IPS-18a (cell line): ENCODE measurements around the gene AGFG1.

Experiments used
- H3K27ac ChIP-seq: one replicate; pipeline ENCODE4 v1.5.1; 2013; ENCODE audit warnings: low read length
- H3K27me3 ChIP-seq: one replicate; pipeline ENCODE4 v1.6.1; 2013; ENCODE audit warnings: mild to moderate bottlenecking, low read length; ENCODE audit not compliant: control insufficient read depth, insufficient read depth
- H3K36me3 ChIP-seq: one replicate; pipeline ENCODE4 v1.6.1; 2013; ENCODE audit warnings: low read depth, low read length; ENCODE audit not compliant: control insufficient read depth
- H3K4me1 ChIP-seq: one replicate; pipeline ENCODE4 v1.6.1; 2013; ENCODE audit warnings: low read depth, low read length; ENCODE audit not compliant: control insufficient read depth
- H3K4me3 ChIP-seq: one replicate; pipeline ENCODE4 v1.5.1; 2013; ENCODE audit warnings: low read length
- H3K9ac ChIP-seq: one replicate; pipeline ENCODE4 v1.6.1; 2013; ENCODE audit warnings: mild to moderate bottlenecking, low read length, moderate library complexity
- H3K9me3 ChIP-seq: one replicate; pipeline ENCODE4 v1.6.1; 2013; ENCODE audit warnings: low read depth, low read length; ENCODE audit not compliant: control insufficient read depth

AGFG1 gene

DNA sequence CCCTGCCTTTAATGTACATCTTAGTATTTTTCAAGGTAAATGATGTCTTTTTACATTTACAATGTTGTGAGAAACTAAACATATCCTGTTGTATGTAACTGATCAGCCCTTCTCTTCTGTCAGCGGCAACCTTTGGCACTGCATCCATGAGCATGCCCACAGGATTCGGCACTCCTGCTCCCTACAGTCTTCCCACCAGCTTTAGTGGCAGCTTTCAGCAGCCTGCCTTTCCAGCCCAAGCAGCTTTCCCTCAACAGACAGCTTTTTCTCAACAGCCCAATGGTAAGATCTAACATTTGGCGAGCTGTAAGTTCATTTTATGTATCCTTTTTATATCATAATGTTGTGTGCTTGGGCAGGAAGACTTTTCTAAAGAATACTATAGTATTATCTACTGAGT is 79.9 kb downstream of the AGFG1 start:
- Histone ChIP-seq H3K4me1 (no peaks in the 10 kb centered on the region), H3K9ac (no peak overlapping the region), H3K36me3 (peaks cover 61% of the 10 kb centered on the region), H3K27ac (no peak overlapping the region), H3K4me3 (no peak overlapping the region), H3K9me3 (no peaks in the 10 kb centered on the region), H3K27me3 (no peaks in the 10 kb centered on the region)

DNA sequence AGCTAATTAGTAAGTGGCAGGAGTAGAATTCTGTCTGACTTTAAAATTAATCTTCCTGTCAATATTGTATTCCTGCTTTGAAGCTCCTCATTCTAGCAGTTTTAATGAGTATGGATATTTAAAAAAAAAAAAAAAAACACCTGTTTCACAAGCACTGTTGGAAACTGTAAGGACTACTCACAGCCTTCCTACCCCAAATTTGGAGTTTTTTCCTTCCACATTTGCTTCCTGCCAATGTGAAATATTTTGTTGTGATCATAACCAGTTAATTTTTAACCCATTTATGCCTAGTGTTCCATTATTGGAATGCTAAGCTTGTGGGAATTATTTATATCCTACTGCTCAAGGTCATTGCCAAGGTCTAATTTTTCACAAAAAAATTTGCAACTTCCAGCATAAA is 90.6 kb downstream of the AGFG1 start:
- no peaks in the 10 kb centered on the region for H3K4me1 ChIP-seq
- no peak overlapping the region for H3K9ac ChIP-seq
- H3K27me3 ChIP-seq = no peaks in the 10 kb centered on the region
- no peaks in the 10 kb centered on the region for H3K36me3 ChIP-seq
- no peak overlapping the region for H3K27ac ChIP-seq
- H3K4me3 ChIP-seq = no peak overlapping the region
- H3K9me3 ChIP-seq = no peaks in the 10 kb centered on the region

DNA sequence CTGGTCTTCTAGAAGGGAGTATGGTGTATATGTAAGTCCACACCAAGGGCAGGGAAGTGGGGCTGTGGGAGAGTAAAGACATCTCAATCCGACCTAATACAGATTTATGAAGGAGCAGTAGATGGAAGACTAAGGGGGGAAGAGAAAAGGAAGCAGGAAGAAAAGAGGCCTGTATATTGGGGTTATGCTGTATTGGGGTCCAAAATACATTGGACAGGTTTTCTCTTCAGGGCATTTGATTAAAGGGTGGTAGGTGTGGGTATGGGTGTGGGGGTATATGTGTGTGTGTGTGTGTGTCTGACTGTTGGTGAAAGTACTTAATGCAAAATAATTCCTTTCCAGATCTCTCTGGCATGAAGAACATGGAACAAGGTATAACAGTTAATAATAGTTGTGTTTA is 93.1 kb downstream of the AGFG1 start:
- no peaks in the 10 kb centered on the region for H3K36me3 ChIP-seq
- H3K9ac ChIP-seq = no peak overlapping the region
- no peak overlapping the region for H3K4me3 ChIP-seq
- H3K9me3 ChIP-seq = no peaks in the 10 kb centered on the region
- no peaks in the 10 kb centered on the region for H3K4me1 ChIP-seq
- no peak overlapping the region for H3K27ac ChIP-seq
- H3K27me3 ChIP-seq = no peaks in the 10 kb centered on the region

DNA sequence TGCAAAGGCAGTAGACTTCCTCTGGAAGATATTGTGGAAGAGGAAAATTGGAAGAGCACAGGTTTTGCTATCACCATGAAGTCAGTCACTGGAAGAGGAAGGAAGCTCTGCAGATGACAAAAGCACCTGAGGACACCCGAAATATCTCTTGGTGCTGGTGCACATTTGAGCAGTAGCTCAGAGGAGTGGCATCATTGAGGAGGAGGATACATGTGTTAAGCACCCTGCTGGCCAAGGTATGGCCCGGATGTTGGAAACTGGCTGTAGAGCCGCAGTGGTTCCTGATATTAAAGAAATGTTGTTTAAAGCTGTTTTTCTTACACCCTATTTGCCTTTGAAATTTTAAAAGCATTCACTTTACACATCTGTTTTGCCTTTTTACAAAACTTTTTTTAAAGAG is 94.1 kb downstream of the AGFG1 start:
- Histone ChIP-seq H3K4me1 (no peaks in the 10 kb centered on the region), H3K9ac (no peak overlapping the region), H3K36me3 (no peaks in the 10 kb centered on the region), H3K9me3 (no peaks in the 10 kb centered on the region), H3K27ac (no peak overlapping the region), H3K27me3 (no peaks in the 10 kb centered on the region), H3K4me3 (no peak overlapping the region)

DNA sequence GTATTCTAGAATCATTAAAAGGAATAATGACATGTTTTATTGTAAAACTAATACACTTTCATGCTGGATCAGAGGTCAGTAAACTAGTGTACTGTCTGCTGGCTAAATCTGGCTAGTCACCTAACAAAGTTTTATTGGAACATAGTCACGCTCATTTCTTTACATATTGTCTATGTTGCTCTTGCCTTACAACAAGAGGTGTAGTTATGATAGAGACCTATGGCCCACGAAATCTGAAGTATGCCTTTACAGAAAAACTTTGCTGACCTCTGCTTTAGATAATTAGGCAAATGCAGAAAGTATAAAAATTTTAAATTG is 96.9 kb downstream of the AGFG1 start:
- Histone ChIP-seq H3K4me3 (no peak overlapping the region), H3K4me1 (no peaks in the 10 kb centered on the region), H3K9ac (no peak overlapping the region), H3K9me3 (no peaks in the 10 kb centered on the region), H3K27me3 (no peaks in the 10 kb centered on the region), H3K36me3 (no peaks in the 10 kb centered on the region), H3K27ac (no peak overlapping the region)

DNA sequence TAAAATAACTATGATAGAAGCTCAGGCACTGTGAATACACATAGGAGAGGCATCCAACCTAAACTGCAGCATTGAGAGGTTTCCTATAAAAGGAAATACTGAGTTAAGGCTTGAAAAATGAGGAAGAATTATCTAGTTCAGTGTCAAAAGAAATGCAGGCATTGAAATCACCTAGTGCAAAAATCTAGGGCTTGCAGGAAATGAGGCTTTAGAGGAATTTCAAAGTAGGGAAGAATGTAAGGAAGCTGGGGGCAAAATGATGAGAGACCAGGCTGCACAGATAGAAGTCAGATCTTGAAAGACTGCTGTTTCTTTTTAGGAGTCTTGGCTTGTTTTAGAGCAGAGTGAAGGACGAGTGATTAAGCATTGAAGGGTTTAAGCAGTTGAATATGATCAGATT is 98.7 kb downstream of the AGFG1 start:
- Histone ChIP-seq H3K27ac (no peak overlapping the region), H3K4me1 (no peaks in the 10 kb centered on the region), H3K4me3 (no peak overlapping the region), H3K36me3 (no peaks in the 10 kb centered on the region), H3K9ac (no peak overlapping the region), H3K27me3 (no peaks in the 10 kb centered on the region), H3K9me3 (no peaks in the 10 kb centered on the region)

DNA sequence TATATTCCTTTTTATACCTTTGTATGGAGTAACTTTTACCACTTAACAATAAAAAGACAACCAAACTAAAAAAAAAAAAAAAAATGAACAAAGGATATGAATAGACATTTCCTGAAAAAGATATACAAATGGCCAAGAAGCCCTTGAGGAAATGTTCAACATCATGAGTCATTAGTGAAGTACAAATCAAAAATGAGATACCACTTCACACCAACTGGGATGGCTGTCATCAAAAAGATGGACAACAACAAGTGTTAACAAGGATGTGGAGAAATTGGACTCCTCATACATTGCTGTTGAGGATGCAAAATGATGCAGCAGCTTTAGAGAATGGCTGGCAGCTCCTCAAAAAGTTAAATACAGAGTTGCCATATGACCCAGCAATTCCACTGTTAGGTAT is 104.2 kb downstream of the AGFG1 start:
- no peak overlapping the region for H3K9ac ChIP-seq
- no peaks in the 10 kb centered on the region for H3K27me3 ChIP-seq
- H3K36me3 ChIP-seq = no peaks in the 10 kb centered on the region
- H3K27ac ChIP-seq = no peak overlapping the region
- no peak overlapping the region for H3K4me3 ChIP-seq
- H3K9me3 ChIP-seq = no peaks in the 10 kb centered on the region
- H3K4me1 ChIP-seq = peaks cover 5% of the 10 kb centered on the region

DNA sequence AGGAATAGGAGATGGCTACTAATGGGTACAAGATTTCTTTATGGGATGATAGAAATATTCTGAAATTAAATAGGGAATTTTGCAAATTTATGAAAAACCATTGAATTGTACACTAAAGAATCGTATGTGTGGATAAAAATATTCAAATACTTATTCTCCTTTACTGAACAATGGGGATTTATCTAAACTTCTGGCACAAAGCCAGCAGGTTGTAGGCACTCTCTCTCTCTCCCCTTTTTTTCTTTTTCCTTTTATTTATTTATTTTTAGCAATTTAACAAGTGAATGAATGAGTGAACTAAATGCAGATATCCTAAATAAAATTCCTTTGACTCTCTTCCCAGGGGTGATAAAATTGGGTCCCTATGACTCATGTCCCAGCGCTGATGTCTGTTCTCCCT is 104.9 kb downstream of the AGFG1 start:
- Histone ChIP-seq H3K27me3 (no peaks in the 10 kb centered on the region), H3K9ac (no peak overlapping the region), H3K27ac (no peak overlapping the region), H3K36me3 (no peaks in the 10 kb centered on the region), H3K4me1 (peaks cover 5% of the 10 kb centered on the region), H3K9me3 (no peaks in the 10 kb centered on the region), H3K4me3 (no peak overlapping the region)

DNA sequence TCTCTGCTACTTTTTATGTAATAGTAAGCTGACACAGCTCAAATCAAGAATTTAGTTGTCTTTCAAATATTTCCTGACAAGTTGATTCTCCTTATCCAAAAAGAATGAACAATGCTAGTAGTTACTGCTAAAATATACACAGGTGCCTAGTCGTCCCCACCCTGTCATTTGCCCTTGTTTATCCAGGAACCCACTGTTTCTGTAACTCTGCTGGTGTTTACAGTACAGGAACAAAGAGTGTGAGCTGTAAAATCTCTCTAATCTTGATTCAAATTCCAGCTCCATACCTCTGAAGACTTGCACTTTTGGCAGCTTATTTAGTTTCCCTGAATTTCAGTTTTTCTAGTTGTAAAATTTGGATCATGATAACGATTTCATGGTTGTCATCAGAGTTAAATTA is 105.6 kb downstream of the AGFG1 start:
- peaks cover 5% of the 10 kb centered on the region for H3K4me1 ChIP-seq
- no peaks in the 10 kb centered on the region for H3K36me3 ChIP-seq
- H3K27me3 ChIP-seq = no peaks in the 10 kb centered on the region
- H3K27ac ChIP-seq = no peak overlapping the region
- no peak overlapping the region for H3K9ac ChIP-seq
- no peaks in the 10 kb centered on the region for H3K9me3 ChIP-seq
- no peak overlapping the region for H3K4me3 ChIP-seq

DNA sequence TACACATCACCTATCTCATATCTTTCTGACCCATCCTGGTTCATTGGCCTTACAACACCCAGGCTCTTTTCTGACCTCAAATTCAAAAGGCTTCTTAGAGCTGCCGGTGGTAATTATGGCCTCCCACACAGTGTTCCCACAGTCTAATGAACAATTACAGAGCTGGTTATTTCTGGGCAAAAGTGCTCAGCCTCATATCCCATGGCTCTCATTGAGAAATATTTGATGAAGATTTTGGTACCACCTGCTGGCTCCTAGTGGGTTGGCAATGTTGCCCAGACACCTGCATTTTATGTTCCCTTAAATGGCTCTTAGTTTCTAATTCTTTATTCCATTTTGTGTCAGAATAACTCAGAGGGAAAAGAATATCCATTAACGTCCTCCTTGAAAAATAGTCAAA is 106.7 kb downstream of the AGFG1 start:
- Histone ChIP-seq H3K9me3 (no peaks in the 10 kb centered on the region), H3K4me3 (no peak overlapping the region), H3K27me3 (no peaks in the 10 kb centered on the region), H3K36me3 (no peaks in the 10 kb centered on the region), H3K27ac (no peak overlapping the region), H3K9ac (no peak overlapping the region), H3K4me1 (peaks cover 5% of the 10 kb centered on the region)

DNA sequence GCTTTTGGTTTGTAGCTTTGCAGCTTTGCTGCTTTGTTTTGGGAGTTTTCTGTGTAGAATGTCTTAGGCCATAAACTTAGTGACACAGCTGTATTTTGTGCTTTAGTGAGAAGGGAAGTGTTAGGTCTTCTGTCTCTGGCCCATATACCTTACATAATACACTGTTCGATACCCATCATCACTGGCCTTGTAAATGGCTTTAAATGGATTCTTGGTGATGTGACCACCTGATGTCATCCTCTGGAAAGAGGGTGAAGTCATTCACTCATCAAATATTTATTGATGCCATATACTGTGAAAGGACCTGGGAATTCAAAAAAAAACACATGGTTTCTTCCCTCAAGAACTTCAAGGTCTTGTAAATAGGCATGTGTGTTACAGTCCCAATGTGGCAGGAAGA is 107.8 kb downstream of the AGFG1 start:
- Histone ChIP-seq H3K9ac (no peak overlapping the region), H3K36me3 (no peaks in the 10 kb centered on the region), H3K4me1 (peaks cover 5% of the 10 kb centered on the region), H3K27me3 (no peaks in the 10 kb centered on the region), H3K4me3 (no peak overlapping the region), H3K27ac (no peak overlapping the region), H3K9me3 (no peaks in the 10 kb centered on the region)

DNA sequence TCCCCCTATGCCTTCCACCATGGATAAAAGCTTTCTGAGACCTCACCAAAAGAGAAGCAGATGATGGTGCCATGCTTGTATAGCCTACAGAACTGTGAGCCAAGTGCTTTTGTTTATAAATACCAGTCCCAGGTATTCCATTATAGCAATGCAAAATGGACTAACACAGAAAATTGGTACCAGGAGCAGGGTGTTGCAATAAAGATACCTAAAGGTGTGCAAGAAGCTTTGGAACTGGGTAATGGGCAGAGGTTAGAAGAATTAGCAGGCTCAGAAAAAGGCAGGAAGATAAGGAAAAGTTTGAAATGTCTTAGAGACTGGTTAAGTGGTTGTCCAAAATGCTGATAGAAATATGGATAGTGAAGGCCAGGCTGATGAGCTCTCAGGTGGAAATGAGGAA is 110.4 kb downstream of the AGFG1 start:
- Histone ChIP-seq H3K4me3 (no peak overlapping the region), H3K9ac (no peak overlapping the region), H3K9me3 (no peaks in the 10 kb centered on the region), H3K36me3 (no peaks in the 10 kb centered on the region), H3K27ac (no peak overlapping the region), H3K4me1 (peaks cover 1% of the 10 kb centered on the region), H3K27me3 (no peaks in the 10 kb centered on the region)
